Measurements from ENCODE around the gene PARVA. TPM values are rescaled to one million over a fixed set of nuclear protein-coding genes. Genes with fewer than 3 reads are reported as not detected.

PARVA gene
- total RNA-seq, 2 donors from 2014 or later: 38.4 to 55.1 TPM

DNA sequence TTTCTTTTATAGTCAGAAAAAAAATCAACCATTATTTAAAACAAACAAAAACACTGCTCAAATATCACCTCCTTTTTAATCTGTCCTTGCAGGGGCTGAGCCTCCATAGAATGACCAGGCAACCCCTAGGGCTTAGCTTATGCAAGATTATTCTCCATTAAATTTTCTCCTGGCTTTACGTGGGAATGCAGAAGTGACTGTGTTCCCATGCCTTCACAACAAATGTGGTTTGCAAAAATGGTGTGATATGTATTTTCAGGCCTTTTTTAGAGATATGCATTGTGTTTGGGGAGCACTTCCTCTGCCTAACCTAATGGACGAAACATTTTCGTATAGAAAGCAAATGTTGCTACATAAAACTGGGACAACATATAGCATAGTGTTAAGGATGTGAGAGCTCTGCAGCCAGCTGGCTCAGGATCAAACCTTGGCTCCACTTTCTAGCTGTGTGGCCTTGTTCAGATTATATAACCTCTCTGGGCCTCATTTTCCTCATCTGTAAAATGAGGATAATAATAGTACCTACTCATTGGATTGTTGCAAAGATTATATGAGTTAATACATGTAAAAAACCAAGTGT, 82.6 kb downstream of the PARVA start:
- Histone ChIP-seq H3K4me1 (replicated peaks) (no peaks in the 10 kb centered on the region), H3K9me3 (no peaks in the 10 kb centered on the region), H3K4me3 (no peak overlapping the region), H3K36me3 (no peaks in the 10 kb centered on the region), H3K27ac (no peak overlapping the region), H3K27me3 (replicated peaks; ENCODE audit: insufficient read depth) (no peaks in the 10 kb centered on the region)
- intact Hi-C loops (cut with DNase I): no loop called here
- 80% methylated on average over 3 of the region's 3 CpGs for WGBS
- TF ChIP-seq CTCF (IDR thresholded peaks at IDR 0.05) (no peak), POLR2A (IDR thresholded peaks at IDR 0.05) (no peak), POLR2AphosphoS5 (IDR thresholded peaks at IDR 0.05) (no peak)
- DNase-seq (ENCODE audit: low spot score): no peak

- intact Hi-C loops (cut with DNase I): no loop called here
- H3K27ac ChIP-seq: no peak overlapping the region
Measured at GRCh38 chr11:12460466-12460865, 83.1 kb downstream of the PARVA start.

GRCh38 chr11:12461516-12461915, 84.1 kb downstream of the PARVA start:
- TF ChIP-seq POLR2AphosphoS5 (IDR thresholded peaks at IDR 0.05) (no peak), CTCF (IDR thresholded peaks at IDR 0.05) (no peak), POLR2A (IDR thresholded peaks at IDR 0.05) (no peak)
- no peaks in the 10 kb centered on the region for H3K4me1 ChIP-seq (replicated peaks)
- WGBS: 75% methylated on average over 5 of the region's 5 CpGs

More at GRCh38 chr11:12460466-12460865, 83.1 kb downstream of the PARVA start:
- no peak for DNase-seq (ENCODE audit: low spot score)
- no peak overlapping the region for H3K4me3 ChIP-seq
- no peaks in the 10 kb centered on the region for H3K27me3 ChIP-seq (replicated peaks; ENCODE audit: insufficient read depth)
- TF ChIP-seq POLR2A (IDR thresholded peaks at IDR 0.05) (no peak), CTCF (IDR thresholded peaks at IDR 0.05) (no peak), POLR2AphosphoS5 (IDR thresholded peaks at IDR 0.05) (no peak)
- no peaks in the 10 kb centered on the region for H3K4me1 ChIP-seq (replicated peaks)
- WGBS: 66% methylated on average over 4 of the region's 4 CpGs
- H3K36me3 ChIP-seq: no peaks in the 10 kb centered on the region
- no peaks in the 10 kb centered on the region for H3K9me3 ChIP-seq

GRCh38 chr11:12464303-12464702, 86.9 kb downstream of the PARVA start:
- Histone ChIP-seq H3K9me3 (no peaks in the 10 kb centered on the region), H3K27ac (no peak overlapping the region), H3K4me3 (no peak overlapping the region), H3K4me1 (replicated peaks) (no peaks in the 10 kb centered on the region), H3K27me3 (replicated peaks; ENCODE audit: insufficient read depth) (no peaks in the 10 kb centered on the region), H3K36me3 (no peaks in the 10 kb centered on the region)
- no peak for TF ChIP-seq CTCF (IDR thresholded peaks at IDR 0.05)
- TF ChIP-seq POLR2A (IDR thresholded peaks at IDR 0.05): no peak
- TF ChIP-seq POLR2AphosphoS5 (IDR thresholded peaks at IDR 0.05): no peak
- no peak for DNase-seq (ENCODE audit: low spot score)
- WGBS: 99% methylated on average over 2 of the region's 2 CpGs
- intact Hi-C loops (cut with DNase I): no loop called here

More at GRCh38 chr11:12461516-12461915, 84.1 kb downstream of the PARVA start:
- no peak for DNase-seq (ENCODE audit: low spot score)
- Histone ChIP-seq H3K4me3 (no peak overlapping the region), H3K27ac (no peak overlapping the region), H3K27me3 (replicated peaks; ENCODE audit: insufficient read depth) (no peaks in the 10 kb centered on the region), H3K36me3 (no peaks in the 10 kb centered on the region), H3K9me3 (no peaks in the 10 kb centered on the region)
- intact Hi-C loops (cut with DNase I): no loop called here

- no peaks in the 10 kb centered on the region for H3K27me3 ChIP-seq (replicated peaks; ENCODE audit: insufficient read depth)
- DNase-seq (ENCODE audit: low spot score): no peak
- no peak for TF ChIP-seq POLR2A (IDR thresholded peaks at IDR 0.05)
- TF ChIP-seq POLR2AphosphoS5 (IDR thresholded peaks at IDR 0.05): no peak
- TF ChIP-seq CTCF (IDR thresholded peaks at IDR 0.05): no peak
- H3K4me3 ChIP-seq: no peak overlapping the region
- H3K4me1 ChIP-seq (replicated peaks): no peaks in the 10 kb centered on the region
- H3K27ac ChIP-seq: no peak overlapping the region
- 97% methylated on average over 2 of the region's 2 CpGs for WGBS
- intact Hi-C loops (cut with DNase I): no loop called here
- no peaks in the 10 kb centered on the region for H3K36me3 ChIP-seq
- no peaks in the 10 kb centered on the region for H3K9me3 ChIP-seq
Measured at GRCh38 chr11:12465332-12465731, 88.0 kb downstream of the PARVA start.
